ENCODE data around the gene CDC42BPB.
A peak's percentile ranks its signal among the peaks of the same experiment; 100 is the strongest.

The CDC42BPB gene

DNA sequence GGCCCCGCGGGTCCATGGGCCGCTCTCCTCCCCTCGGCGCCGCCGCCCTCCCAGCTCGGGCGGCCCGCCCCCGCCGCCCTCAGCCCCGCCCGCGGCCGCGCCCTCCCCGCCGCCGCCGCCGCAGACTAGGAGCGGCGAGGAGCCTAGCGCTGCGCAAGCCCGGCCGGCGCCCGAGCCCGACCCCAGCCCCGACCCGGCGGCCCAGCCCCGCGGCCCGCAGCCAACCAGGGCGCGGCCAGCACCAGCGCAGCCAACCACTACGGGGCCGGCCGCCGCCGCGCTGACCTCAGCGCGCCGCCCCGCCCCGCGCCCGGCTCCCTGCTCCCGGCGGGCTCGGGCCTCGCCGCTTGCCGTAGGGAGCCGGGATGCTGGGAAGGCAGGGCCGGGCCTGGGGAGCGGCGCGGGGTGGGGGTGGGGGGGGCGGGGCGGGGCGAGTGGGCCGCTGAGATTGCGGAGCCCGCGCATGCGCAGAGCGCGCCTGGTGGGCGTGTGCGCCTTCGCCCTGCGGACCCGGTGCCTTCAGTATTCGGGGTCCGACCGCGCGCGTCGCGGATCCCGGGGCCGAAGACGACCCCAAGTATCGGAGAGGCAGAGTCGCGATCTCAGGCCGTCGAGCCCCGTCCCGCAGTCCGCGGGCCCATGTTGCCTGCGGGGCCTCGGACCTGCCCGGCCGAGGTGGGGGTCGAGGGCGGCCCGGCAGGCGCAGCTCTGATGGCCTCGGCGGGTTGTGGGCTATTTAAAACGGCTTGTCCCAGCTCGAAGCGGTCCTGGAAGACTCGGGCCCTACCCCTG lies at the start of gene CDC42BPB:
Gene CDC42BPB (minus strand): TSS at position 178 of the 792 bp plus-strand sequence. CDS start 376 bp downstream, outside the sequence.
- peak within 1 kb of the TSS; percentile 86 for H3K4me3 ChIP-seq (replicated peaks; ENCODE audit: low read depth, low read length)
- no peak for TF ChIP-seq CTCF (IDR thresholded peaks at IDR 0.05; ENCODE audit: low read depth, low read length, missing control alignments)
- no peak for DNase-seq (ENCODE audit: extremely low read depth, low read depth)

DNA sequence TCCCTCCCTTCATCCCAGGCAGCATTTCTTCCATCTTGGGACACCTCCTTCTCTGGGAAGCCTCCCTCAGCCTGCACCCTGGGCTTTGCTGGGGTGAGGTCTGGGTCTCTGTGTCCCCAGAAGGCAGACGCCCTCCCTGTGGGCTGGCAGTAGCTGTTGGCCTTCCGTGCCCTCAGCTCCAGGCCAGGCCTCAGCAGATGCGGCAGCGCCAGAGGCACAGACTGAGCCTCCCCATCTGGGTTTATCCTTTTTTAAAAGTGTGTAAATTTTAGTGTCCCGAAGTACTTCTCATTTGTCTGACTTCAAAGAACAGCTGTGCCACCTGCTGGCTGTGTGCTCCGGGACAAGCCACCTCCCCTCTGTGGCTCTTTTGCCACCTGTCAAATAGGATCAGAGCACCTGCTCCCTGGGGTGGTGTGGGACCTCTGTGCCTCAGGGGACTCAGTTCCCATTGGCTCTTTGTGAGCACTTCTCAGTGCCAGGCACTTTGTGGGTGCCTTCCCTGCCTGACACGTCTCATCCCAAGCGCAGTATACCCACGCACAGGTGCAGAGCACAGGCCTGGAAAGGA lies 48.3 kb upstream of the CDC42BPB start:
- H3K4me3 ChIP-seq (replicated peaks; ENCODE audit: low read depth, low read length) = no peak overlapping the region
- TF ChIP-seq CTCF (IDR thresholded peaks at IDR 0.05; ENCODE audit: low read depth, low read length, missing control alignments) = no peak
- no peak for DNase-seq (ENCODE audit: extremely low read depth, low read depth)

DNA sequence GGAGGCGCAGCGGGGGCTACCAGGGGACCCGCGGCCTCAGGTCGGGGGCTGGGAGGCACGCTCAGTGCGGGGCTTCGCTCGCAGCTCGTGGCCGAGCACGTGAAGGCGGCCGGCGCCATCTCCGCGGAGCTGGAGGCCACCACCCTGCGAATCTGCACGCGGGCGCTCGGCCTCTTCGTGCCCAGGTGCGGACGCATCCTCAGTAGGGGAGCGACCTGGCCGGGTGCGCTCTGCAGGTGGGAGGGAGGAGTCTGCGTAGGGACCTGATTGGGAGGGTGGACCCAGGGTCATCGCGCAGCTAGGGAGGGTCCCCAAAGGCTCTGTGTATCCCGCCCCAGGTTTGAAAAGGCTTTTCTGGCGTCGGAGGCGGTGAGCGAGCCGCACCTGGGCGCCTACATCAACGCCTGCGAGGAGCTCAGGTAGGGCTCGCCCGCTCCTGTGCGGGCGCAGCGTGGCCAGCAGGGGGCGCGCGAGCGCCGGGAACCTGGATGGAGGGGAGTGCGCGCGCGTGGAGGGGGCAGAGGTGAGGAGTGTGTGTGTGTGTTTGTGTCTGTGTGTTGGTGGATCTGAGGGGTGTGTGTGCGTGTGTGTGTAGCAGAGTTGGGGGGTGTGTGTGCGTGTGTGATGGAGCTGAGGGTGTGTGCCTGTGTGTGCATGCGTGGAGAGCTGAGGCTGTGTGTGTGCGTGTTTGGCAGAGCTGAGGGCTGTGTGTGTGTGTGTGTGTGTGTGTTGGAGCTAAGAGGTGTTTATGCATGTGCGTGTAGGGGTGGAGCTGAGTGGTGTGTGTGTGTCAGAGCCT lies 47.5 kb upstream of the CDC42BPB start:
- H3K4me3 ChIP-seq (replicated peaks; ENCODE audit: low read depth, low read length) = no peak overlapping the region
- no peak for DNase-seq (ENCODE audit: extremely low read depth, low read depth)
- TF ChIP-seq CTCF (IDR thresholded peaks at IDR 0.05; ENCODE audit: low read depth, low read length, missing control alignments) = peak; percentile 99

DNA sequence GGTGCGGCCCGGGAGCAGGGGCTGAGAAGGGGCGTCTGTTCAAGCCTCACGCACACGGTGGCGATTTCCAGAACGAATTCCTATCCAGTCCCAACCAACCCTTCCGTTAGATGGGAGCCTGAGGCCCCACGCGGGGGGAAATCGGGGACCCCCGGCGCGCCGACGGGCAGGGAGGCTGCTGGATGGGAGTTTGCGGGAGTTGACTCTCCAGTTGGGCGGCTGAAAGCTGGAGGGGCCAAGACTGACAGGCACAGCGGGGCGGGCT lies 47.0 kb upstream of the CDC42BPB start:
- no peak for DNase-seq (ENCODE audit: extremely low read depth, low read depth)
- TF ChIP-seq CTCF (IDR thresholded peaks at IDR 0.05; ENCODE audit: low read depth, low read length, missing control alignments) = no peak
- H3K4me3 ChIP-seq (replicated peaks; ENCODE audit: low read depth, low read length) = no peak overlapping the region

DNA sequence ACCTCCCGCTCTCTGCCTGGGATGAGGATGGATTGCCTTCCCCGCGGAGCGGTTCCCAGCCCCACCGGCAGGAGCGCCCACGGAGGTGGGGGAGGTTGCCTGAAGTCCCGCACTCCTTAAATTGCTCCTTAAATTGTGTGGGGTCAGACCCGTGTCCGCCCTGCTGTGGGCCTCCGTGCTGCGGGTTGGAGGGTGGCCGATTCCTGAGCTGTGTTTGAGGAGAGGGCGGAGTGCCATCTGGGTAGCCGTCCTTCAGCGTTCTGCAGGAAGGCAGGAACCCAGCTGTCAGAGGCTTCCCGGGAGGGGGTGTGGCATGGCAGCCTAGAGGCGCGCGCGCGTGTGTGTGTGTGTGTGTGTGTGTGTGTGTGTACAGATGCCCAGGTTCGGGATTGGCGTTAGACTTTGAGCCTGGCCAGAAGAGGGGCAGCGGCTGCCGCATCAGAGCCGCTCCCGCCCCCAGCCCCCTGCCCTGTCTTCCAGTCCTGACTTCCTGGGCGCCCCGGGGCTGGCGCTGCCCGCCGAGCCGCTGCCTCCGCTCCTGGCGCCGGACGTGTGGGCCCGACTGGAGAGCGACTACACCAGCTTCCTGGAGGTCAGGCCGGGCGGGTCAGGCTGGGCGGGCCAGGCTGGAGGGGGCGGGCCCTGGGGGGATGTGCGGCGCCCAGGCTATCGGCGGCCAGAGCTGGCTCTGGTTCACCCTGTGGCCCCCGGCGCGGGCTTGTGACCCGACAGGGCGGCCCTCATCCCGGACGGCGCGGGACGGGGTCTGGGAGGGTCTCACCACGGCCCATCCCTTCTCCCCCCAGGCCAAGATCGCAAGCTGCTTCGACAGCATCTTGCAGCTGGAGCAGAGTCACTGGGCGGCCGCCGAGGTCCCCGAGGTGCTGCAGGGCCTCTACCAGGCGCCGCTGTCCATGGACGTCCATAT lies 46.4 kb upstream of the CDC42BPB start:
- no peak for DNase-seq (ENCODE audit: extremely low read depth, low read depth)
- H3K4me3 ChIP-seq (replicated peaks; ENCODE audit: low read depth, low read length) = no peak overlapping the region
- TF ChIP-seq CTCF (IDR thresholded peaks at IDR 0.05; ENCODE audit: low read depth, low read length, missing control alignments) = peak; percentile 9

DNA sequence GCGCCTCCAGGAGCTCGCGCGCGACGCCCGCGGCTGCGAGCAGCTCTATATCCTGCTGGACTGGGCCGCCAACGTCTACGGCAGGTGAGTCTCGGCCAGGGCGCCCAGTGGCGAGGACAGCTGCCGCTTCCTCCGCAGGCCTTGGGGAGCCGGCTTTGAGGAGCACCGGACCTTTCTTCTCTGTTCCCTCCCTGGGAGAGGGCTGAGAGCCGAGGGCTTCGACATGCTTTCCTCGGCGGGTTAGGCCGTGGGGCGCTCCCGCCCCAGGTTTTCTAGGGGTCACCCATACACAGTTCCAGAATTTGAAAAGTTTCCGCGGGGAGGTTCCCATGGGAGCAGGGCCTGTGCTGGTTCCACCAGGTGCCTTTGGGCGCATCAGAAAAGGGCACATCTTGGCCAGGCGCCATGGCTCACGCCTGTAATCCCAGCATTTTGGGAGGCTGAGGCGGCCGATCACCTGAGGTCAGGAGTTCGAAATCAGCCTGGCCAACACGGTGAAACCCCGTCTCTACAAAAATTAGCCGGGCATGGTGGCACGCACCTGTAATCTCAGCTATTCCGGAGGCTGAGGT lies 45.4 kb upstream of the CDC42BPB start:
- H3K4me3 ChIP-seq (replicated peaks; ENCODE audit: low read depth, low read length) = no peak overlapping the region
- no peak for TF ChIP-seq CTCF (IDR thresholded peaks at IDR 0.05; ENCODE audit: low read depth, low read length, missing control alignments)
- no peak for DNase-seq (ENCODE audit: extremely low read depth, low read depth)
